Stimulated activated CD8-positive, alpha-beta memory T cell treated with anti-CD3 and anti-CD28 coated beads, Interleukin-4, amount 100 ng/mL, for 48 hours (primary cell): Measurements from ENCODE around the gene AIM2.
"Not testable (repeated sequence)": the region's sequence is repeated elsewhere in the genome, so short reads cannot be mapped to it uniquely, and the experiment has no call there.

Experiments used
- DNase-seq: peaks from one replicate; pipeline ENCODE4 v3.0.0-alpha.2; 2020

Gene AIM2

DNA sequence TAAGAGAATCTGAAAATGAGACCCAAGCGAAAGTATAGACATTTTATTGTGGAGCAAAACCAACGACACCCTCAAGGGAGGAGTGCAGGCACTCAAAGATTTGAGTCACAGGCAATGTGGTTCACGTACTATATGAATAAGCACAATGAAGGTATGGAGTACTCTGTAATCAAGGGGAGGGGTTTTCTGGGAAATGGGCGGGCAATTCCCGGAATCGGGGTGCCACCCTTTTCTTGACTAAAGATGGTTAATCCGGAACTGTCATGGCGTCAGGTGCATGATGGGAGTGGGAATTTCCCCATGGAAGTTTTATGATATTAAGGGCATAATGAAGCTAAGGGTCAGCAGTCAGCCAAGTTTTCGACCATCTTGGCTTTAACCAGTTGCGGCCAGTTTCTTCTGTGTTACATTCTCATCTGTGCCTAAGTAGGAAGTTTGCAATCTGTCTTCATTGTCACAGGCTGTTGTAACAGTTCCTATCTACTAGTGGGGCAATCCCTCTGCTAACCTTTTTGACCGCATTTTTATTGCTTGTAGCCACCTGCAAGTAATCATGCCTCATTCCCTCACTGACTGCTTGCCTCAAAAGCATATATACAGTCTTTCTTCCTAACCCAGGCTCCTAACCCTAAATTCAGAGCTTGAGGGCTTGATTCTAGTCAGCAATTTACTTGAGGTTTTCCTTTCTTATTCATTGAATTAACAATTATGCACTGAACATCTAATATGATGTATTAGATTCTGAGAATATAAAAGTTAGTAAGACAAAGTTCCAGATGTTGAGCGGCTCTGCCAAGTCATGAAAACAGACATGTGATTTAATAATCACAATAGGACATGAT is 775 bp upstream of the AIM2 start:
- peak; percentile 100 for DNase-seq

DNA sequence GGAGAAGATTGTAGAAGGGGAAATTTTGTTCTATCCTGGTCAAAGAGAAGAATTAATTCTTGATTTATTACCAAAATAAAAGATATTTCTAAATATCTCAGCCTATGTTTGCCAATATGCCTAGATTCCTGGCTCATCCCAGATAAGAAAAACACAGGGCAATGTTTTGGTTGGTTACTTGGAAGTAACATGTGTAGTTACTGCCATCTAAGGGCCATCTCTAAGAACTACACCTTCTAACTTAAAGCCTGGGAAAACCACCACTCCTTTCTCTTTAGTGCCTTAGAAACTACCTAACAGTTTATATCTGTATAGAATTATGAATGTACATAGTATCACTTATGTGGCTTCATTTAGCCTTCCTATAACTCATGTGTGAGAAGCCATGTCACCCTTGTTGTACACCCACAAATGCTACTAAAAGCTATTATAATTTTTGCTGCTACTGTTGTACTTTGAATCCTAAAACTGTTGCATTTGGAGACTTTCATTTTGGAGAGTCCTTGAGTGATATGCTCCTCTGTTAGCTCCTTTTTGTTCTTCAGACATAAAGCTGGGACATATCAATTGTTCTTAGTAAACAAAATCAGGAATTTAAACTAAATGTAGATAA is 4.5 kb downstream of the AIM2 start:
- no peak for DNase-seq

DNA sequence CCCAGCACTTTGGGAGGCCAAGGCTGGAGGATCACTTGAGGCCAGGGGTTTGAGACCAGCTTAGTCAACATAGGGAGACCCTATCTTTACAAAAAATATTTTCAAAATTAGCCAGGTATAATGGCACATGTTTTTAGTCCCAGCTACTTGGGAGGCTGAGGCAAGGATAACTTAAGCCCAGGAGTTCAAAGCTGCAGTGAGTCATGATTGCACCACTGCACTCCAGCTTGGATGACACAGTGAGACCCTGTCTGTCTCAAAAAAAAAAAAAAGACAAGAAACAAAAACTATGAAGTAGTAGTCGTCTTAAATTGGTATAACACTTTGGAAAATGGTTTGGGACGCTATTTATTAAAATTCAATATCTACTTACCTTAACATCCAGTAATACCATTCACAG is 7.7 kb downstream of the AIM2 start:
- DNase-seq, result no peak

DNA sequence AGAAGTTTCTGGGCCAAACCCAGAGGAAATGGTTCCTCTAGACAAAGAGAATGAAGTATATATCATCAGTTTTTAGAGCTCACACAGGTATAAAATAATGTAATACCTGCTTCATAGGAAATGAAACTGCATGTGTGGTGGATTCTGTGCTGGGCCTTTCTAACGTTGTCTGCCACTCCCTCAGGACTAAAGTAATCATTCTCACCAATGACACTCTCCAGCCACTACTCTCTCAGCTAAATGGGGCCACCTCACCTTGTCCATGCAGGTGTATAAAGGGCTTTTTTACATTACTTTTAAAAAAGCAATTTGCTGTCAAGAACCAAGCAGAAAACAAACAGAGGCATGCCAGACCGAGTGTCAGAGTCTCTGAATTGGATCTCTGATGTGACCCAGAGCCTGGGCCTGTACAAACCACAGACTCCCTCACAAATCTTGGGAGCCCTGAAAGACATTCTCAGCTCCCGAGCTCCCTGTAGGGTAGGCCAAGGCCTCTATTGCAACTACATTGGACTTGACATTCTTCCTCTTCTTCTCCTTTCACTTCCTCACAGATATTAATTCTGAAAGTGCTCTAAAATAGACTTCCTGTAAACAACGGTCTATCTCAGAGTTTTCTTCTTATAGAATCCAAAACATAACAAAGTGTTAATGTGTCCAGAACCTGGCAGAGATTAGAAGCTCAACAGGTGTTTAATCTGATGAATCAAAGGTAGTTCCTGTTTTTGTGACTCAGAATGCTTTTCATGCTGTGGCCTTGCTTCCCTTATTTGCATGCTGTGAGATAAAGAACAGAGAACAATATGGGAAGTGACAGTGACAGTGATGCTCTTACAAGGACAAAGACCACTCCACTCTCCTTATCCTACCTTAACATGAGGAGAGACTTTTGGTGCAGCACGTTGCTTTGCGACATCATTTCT is 8.6 kb downstream of the AIM2 start:
- DNase-seq, result no peak

DNA sequence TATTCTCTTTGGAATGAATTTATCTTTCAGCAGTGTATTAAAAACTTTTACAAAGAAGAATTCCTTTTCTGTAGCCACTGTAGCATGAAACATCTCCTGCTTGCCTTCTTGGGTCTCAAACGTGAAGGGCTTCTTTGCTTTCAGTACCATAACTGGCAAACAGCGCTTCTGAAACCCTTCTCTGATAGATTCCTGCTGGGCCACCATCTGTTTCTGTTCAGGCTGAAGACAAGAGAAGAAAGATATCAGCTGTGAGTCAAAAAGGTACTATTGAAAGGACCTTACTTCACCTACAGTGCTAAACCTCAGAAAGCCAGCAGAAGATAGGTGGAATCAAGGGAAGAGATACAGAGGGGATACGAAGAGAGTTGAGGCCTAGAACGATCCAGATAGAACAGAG is 10.5 kb downstream of the AIM2 start:
- no peak for DNase-seq

DNA sequence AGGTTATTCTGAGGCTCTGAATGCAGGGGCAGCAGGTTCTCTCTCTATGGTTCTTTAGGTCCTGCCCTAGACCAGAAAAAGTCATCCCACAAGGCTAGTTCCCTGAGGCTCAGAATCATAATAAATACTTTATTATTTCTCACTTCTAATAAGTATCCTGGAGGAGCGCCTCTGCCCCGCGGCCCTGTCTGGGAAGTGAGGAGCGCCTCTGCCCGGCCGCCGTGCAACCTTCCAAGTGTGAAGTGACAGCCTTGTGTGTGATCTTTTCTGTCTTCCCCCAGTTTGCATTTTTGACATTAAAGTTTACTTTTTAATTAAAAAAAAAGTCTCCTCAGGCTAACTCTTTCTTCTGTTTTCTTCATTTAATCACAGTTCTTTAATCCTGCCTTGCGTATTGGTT is 11.5 kb downstream of the AIM2 start:
- no peak for DNase-seq

DNA sequence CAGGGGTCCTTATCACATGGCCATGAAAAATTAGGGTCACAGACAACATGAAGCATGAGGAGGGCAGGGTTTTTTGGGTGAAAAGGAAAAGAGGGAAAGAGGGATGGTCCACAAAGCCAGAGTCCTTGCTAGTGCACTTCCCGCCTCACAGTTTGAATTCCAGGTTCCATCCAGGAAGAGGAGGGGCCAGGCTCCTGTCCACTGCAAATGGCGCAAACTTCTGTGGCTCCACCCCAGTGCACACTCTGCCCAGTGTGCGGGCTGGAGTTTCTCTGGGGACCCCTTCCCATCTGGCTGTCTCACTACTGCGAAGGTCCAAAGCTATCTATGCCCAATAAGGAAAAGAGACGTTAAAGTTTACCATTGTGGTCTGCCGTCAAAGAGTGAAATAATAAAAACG is 17.8 kb downstream of the AIM2 start:
- no peak for DNase-seq

DNA sequence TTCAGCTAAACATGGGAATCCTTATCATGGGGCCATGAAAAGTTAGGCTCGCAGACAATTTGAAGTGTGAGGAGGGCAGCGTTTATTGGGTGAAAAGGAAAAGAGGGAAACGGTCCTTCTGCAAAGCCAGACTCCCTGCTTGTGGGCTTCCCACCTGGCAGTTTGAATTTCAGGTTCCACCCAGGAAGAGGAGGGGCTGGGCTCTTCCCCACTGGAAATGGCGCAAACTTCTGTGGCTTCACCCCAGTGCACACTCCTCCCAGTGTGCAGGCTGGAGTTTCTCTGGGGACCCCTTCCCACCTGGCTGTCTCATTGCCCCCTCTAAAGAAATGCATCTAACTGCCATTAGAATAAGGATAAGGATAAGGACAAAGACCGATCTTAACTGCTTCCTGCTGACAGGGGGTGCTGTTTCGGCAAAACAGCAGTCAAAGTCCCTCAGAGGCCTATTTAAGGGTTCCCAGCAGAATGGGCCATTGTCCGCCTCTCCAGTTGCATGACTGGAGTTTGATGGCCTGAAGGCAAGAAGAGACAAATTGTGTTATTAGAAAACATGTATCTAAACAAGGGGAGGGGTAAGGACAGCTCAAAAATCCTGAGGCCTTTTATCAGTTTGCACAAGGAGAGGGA is 20.4 kb downstream of the AIM2 start:
- no peak for DNase-seq

DNA sequence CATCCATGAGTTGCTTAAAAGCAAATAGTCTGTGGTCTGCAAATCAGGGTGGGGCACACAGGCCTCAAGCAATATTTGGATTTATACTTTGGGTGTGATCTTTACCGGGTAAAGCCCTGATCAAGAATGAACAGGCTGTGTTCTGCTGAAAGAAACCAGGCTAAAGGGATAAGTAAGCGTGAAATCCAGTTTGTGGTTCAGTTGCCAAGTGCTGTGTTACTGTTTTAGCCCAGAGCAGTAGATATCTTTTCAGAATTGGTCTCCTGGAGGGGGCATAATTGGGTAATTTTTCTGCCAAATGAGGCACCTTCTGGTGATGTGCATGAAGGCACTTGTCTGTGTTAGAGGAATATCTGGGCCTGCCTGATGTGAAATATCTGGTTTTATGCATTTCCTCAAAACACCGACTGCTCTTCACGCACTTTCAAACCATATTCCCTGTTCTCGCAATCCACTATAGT is 21.4 kb downstream of the AIM2 start:
- DNase-seq, result no peak

DNA sequence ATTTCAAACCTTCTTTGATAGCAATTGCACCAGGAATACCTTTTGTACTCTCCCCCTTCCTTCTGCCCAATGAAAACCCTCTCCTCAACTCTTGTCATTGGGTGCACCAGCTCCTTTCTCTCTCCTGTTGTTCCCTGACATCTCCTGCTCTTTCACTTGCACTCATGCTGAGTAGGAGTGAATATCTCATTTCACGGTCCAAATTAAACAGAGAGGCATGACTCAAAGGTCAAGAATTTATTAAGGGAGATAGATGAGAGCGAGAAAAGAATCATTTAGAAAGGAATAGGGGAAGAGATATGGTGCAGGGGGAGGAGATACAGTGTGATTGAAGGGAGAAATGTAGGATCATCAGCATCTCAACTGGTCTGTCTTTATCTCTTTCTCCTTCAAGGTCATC is 22.1 kb downstream of the AIM2 start:
- no peak for DNase-seq

DNA sequence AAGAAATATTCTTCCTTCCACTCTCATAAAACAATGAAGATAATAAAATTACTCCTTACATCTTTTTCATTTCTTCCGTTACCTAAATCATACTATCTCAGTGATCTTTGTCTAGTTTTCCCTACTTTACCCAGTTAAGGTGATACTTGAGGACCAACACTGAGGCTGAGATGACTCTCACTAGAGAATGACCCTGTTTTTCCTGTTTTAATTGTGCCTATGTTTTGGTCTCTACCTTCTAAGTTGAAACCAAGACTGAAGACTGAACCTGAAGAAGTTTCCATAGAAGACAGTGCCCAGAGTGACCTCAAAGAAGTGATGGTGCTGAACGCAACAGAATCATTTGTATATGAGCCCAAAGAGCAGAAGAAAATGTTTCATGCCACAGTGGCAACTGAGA is 25.1 kb downstream of the AIM2 start:
- no peak for DNase-seq

DNA sequence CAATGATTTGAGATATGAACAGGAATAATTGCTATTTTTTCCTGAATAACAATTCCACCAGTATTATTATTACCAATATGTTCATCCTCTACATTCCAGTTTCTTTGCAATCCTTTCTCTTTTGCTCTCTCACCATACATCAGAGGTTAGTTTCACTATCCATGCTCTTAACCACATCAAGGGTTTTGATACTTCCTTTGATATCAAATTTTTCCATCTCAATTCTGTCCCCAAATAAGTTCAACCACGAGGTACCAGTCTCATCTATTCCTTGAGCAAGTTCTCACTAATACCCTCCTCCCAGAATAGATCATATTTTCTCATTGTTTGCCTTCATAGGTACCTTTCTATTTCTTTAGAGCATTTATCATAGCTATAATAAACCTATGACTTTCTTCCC is 30.1 kb downstream of the AIM2 start:
- not testable (repeated sequence) for DNase-seq

DNA sequence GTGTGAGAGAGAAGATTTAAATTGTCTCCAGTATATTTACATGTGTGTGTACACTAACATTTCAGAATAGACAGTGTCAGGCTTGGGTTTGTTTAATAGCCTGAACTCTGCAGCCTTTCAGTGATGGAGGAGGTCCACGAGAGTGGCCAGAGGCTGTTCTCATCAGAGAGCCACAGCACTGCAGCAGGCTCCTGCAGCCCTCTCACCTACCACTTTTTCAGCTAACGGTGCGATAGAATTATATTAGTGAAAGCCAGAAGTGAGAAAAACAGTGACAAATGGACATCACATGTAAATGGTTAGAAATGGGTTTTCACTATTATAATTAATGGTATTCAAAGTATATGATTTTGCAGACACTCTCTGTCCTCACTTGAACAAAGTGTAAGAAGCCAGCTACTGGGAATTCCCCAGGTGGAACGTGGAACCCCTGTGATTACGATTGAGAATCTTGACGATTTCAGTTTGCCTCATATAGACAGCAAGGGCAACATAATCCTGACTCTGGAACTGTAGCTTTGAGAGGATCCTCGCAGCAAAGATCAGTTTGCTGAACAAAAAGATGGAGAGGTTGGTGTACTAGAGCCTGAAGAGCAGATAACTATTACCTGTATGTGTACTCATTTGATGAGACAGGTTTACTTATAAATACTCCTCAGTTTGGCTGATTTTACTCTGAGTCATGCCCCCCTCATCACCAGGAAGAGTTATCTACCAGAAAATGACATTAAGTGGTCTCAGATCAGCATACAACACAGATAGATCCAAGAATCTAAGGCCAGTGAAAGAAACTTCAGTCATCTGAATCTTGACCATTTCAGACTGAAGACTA is 35.5 kb downstream of the AIM2 start:
- no peak for DNase-seq

DNA sequence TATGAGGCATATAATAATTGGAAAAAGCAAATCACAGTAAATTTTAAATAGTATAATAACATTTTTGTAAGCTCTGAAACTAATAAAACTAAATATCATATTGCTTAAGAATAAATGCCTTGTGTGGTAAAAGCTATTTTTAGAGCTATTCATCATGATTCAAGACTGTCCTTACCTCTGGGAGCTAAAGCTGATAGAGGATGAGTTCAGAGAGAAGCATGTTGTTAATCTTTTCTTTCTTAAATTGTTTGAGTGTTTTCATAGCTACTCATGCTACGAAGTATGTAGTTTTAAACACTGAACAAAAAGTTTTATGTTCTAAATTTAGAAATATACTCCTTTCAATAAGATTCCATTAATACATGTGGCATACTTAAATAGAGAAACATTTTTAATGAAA is 36.4 kb downstream of the AIM2 start:
- no peak for DNase-seq

DNA sequence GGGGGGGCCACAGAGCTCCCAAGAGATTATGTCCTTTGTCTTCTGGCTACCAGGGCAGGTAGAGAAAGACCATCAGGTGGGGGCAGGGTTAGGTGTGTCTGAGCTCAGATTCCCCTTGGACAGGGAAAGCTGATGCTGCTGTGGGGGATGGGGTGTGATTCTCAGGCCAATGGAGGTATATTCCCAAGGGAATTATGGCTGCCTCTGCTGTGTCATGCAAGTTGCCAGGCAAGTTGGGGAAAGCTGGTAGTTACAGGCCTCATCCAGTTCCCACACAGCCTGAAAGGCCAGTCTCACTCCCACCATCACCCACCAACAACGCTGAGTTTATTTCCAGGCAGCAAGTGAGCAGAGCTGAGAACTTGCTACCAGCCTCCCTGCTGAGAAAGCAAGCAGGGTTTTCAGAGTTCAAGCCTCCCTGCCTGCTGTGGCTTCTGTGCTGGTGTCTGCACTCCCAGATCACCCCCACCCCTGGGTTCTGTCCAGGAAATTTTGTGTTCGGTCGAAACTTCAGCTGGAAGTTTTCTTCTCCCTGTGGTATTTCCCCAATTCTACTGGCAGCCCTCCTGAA is 45.6 kb downstream of the AIM2 start:
- no peak for DNase-seq

DNA sequence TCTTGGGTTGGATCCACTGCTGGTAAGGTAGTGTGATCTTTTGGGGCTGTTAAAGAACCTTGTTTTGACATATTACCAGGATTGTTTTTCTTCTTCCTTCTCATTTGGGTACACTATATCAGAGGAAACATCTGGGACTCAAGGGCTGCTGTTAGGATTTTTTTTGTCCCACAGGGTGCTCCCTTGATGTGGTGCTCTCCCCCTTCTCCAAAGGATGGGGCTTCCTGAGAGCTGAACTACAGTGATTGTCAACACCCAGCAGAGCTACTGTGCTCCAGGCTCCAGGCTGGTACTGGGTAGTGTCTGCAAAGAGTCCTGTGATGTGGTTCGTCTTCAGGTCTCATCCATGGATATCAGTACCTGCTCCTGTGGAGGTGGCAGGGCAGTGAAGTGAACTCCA is 46.3 kb downstream of the AIM2 start:
- no peak for DNase-seq

DNA sequence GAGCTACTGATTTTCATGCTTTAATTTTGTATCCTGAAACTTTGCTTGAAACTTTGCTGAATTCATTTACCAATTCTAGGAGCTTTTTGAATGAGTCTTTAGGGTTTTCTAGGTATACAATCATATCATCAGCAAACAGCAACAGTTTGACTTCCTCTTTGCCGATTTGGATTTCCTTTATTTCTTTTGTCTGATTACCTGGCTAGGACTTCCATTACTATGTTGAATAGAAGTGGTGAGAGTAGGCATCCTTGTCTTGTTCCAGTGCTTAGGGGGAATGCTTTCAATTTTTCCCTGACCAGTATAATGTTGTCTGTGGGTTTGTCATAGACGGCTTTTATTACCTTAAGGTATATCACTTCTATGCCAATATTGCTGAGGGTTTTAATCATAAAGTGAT is 49.7 kb downstream of the AIM2 start:
- not testable (repeated sequence) for DNase-seq

DNA sequence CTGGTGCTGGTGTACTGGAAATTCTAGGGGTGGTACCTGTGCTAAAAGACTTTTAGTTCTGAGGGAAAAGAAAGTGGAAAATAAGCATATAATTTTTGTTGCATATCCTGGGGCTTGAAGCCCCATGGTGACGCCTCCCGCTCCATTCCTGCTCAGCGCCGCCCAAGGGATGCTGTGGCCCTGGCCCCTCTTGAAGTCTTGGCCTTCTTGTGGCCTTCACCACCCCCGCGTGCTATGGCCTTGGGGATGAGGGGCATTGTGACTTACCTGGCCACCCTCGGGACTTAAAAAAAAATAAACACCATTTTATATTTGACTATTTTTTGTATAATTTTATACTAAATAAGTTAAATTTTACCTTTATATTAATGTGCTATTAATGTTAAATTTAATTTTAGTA is 51.5 kb downstream of the AIM2 start:
- DNase-seq, result no peak

DNA sequence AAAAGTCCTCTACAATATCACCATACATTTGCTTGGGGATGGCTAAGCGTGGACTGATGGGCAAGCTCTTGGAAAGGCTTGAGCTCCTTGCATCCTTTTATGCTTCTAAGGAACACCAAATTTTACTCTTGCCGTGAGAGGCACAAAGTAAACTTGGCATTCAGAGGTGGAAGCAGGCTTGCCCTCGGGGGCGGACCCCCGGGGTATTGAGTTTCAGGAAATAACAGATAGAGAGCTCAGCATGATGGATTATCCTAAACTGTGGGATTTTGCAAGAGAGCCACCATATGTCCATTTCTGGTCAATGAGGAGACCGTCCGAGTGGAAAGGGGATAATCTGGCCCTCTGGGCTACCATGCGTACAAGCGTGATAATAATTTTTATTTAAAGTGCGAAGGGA is 52.8 kb downstream of the AIM2 start:
- DNase-seq, result no peak

DNA sequence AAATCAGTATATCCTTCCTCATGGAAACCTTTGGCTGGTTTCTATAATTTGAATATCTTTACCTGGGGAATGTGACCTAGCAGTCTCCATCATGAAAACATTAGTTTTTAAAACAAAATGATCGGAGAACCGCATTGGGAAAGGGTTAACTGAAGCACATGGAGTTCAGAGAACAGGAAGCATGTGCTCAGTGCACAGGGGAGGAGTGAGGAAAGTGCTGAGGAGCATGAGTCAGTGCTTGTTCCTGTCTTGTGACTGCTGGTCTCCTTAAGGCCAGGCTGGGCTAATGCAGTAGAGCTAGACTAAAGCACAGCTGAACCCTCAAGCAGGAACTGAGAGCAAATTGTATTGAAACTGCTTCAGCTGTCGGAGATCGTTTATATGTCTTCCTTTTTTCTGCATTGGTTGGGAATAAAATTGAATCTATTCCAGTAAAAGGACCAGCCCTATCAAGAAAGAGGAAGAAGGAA is 61.1 kb downstream of the AIM2 start:
- peak; percentile 75 for DNase-seq

DNA sequence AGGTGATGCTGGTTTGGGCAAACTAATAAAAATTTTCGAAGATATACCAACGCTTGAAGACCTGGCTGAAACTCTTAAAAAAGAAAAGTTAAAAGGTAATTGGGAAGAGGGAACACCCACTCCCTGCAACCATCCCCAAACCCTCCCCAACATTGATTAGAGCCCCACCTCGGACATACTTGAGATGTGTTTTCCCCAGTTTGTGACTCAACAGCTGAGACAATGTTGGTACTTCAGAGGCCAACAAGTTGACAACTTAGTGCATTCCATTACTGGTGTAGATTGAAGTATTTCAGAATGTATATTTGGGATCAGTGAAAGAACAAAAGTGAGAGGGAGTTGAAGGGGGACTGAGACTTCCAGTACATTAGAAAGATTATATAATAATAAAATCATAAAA is 61.7 kb downstream of the AIM2 start:
- DNase-seq, result no peak
